GM12865 (cell line): ENCODE data around the gene ZDHHC15.
"Not testable (repeated sequence)": the region's sequence is repeated elsewhere in the genome, so short reads cannot be mapped to it uniquely, and the experiment has no call there.

ENCODE experiments used
- DNase-seq: peaks from one replicate; pipeline ENCODE4 v3.0.0; 2010; ENCODE audit warnings: low read depth
- H3K4me3 ChIP-seq: 2 replicates; pipeline ENCODE4 v1.5.1; 2011; ENCODE audit warnings: mild to moderate bottlenecking, low read depth, low read length, control low read depth
- CTCF ChIP-seq: IDR thresholded peaks from 2 replicates; pipeline ENCODE4 v1.5.1; 2011; ENCODE audit warnings: low read length, control low read depth, low read depth, inconsistent platforms; ENCODE audit not compliant: insufficient read depth; ENCODE audit errors: missing control alignments

ZDHHC15 gene, protein sequence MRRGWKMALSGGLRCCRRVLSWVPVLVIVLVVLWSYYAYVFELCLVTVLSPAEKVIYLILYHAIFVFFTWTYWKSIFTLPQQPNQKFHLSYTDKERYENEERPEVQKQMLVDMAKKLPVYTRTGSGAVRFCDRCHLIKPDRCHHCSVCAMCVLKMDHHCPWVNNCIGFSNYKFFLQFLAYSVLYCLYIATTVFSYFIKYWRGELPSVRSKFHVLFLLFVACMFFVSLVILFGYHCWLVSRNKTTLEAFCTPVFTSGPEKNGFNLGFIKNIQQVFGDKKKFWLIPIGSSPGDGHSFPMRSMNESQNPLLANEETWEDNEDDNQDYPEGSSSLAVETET

GRCh38 chrX:75522565-75523431, at the start of gene ZDHHC15:
ZDHHC15 (minus strand) TSS chrX:75523037; CDS start chrX:75523024, 13 bp downstream.
- no peak for DNase-seq
- TF ChIP-seq CTCF = no peak
- no peak within 1 kb of the TSS for H3K4me3 ChIP-seq

DNA sequence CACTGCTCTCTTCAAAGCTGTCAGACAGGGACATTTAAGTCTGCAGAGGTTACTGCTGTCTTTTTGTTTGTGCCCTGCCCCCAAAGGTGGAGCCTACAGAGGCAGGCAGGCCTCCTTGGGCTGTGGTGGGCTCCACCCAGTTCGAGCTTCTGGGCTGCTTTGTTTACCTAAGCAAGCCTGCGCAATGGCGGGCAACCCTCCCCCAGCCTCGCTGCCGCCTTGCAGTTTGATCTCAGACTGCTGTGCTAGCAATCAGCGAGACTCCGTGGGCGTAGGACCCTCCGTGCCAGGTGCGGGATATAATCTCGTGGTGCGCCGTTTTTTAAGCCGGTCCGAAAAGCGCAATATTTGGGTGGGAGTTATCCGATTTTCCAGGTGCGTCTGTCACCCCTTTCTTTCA, 37.7 kb upstream of the ZDHHC15 start:
- H3K4me3 ChIP-seq, DNase-seq: not testable (repeated sequence)

DNA sequence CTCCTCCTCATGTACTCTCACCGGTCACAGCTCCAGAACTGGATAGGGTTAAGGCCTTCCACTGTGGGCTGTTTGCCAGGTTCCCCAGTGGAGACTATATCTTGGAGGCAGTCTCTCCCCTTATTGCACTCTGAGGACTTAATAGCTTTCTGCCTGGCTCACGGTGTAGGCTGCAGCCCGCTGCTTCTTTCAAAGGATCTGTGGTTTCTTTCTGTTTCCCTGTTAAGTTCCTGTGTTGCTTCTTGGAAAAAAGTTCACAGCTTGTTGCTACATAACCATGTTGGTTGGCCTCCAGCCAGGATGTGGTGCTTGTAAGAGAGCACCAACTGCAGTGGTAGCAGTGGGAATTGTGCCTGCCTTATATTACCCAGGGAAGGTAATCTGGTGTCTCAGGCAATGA, 24.9 kb upstream of the ZDHHC15 start:
- DNase-seq = no peak
- H3K4me3 ChIP-seq = no peak overlapping the region
- TF ChIP-seq CTCF = no peak

- H3K4me3 ChIP-seq = no peak overlapping the region
- no peak for DNase-seq
- TF ChIP-seq CTCF = no peak
Observed at GRCh38 chrX:75546724-75547511, 24.1 kb upstream of the ZDHHC15 start.

DNA sequence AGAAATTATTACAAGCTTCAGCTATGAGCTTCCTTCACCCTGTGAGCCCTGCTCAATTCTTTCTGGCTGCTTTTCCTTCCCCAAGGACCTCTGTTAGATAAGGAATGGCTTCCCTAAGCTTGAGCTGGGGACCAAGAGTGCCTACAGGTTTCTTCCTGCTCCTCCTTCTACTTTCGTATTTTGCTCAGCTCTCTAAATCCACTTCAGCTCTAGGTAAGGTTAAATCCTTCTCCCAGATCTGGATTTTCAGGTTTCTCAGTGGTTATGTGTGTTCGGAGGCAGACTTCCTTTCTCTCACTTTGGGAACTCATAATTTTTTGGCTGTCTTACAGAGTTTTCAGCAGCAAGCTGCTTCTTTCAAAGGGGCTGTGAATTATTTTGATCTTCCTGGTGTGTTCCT, 21.9 kb upstream of the ZDHHC15 start:
- DNase-seq = no peak
- no peak for TF ChIP-seq CTCF
- H3K4me3 ChIP-seq = no peak overlapping the region

- DNase-seq = no peak
- H3K4me3 ChIP-seq = no peak overlapping the region
- TF ChIP-seq CTCF = no peak
Observed at GRCh38 chrX:75483933-75484332, 38.9 kb downstream of the ZDHHC15 start.

GRCh38 chrX:75461780-75462179, 61.1 kb downstream of the ZDHHC15 start:
- not testable (repeated sequence) for DNase-seq, H3K4me3 ChIP-seq
